ENCODE measurements around the gene CATSPER3. TPM values are rescaled to one million over a fixed set of nuclear protein-coding genes. Genes with fewer than 3 reads are reported as not detected.

Gene CATSPER3
- total RNA-seq, 1 donor from 2014 or later: not detected

DNA sequence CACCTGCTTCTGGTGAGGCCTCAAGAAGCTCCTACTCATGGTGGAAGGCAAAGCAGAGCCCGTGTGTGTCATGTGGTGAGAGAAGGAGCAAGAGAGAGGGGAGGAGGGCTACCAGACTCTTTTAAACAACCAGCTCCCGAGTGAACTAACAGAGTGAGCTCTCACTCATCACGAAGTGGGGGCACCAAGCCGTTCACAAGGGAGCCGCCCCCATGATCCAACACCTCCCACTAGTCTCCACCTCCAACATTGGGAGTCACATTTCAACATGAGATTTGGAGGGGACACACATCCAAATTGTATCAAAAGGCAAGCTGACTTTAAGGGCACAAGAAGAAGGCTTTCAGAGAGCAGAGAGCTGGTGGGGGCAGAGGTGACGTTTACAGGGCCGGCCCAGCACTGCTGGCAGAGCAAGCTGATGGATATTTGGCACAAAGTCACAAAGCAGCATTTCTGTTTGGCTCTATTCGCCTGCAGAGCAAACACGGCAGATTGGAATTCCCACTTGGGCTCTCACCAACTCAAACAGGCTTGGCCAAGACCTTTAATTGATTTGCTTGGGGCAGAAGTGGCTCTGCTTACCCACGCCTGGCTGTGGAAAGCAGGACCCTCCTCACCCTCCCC lies 46.4 kb downstream of the CATSPER3 start:
- H3K4me3 ChIP-seq (ENCODE audit: low read depth, low read length): no peak overlapping the region
- no peak for TF ChIP-seq CTCF (conservative IDR thresholded peaks at IDR 0.05; ENCODE audit: low read depth, low read length)
- DNase-seq (ENCODE audit: low read depth): no peak

DNA sequence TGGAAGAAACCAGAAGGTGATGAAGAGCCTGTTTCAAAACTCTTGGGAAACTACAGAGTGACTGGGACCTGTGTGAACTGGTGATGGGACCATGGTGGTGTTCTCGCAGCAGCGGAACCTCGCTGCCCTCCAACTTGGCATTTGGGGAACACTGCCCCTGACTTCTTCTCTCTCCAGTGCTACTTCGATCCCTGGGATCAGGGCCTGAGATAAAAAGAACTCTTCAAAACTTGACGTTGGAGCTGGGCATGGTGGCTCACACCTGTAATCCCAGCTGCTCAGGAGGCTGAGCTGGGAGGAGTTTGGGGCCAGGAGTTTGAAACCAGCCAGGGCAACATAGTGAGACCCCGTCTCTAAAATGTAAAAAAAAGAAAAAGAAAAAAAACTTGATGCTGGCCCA lies 48.2 kb downstream of the CATSPER3 start:
- no peak for DNase-seq (ENCODE audit: low read depth)
- no peak overlapping the region for H3K4me3 ChIP-seq (ENCODE audit: low read depth, low read length)

DNA sequence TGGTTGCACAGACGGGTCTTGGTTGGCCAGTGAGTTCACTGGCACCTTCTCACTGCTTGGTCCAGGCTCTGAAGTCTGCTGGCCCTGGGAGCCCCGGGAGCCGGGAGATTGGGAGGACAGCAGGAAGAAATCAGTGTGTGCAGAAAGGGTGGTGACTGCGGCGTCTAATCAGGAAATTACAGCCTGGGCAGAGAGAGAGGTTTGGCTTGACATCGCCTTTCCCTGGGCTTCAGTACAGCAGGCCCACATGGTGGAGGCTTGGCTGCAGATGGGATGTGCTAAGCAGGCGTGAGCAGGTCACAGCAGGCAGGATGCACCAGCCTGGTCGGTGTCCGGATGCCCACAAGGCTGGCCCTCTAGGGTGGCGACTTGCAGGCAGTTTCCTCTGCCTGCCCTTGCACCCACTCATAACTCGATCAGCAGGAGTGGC lies 49.2 kb downstream of the CATSPER3 start:
- no peak for TF ChIP-seq CTCF (conservative IDR thresholded peaks at IDR 0.05; ENCODE audit: low read depth, low read length)
- no peak overlapping the region for H3K4me3 ChIP-seq (ENCODE audit: low read depth, low read length)
- DNase-seq (ENCODE audit: low read depth): no peak

More for the DNA sequence above, 48.2 kb downstream of the CATSPER3 start:
- no peak for TF ChIP-seq CTCF (conservative IDR thresholded peaks at IDR 0.05; ENCODE audit: low read depth, low read length)

GRCh38 chr5:135018457-135018856 lies 50.8 kb downstream of the CATSPER3 start:
- no peak overlapping the region for H3K4me3 ChIP-seq (ENCODE audit: low read depth, low read length)
- no peak for DNase-seq (ENCODE audit: low read depth)
- no peak for TF ChIP-seq CTCF (conservative IDR thresholded peaks at IDR 0.05; ENCODE audit: low read depth, low read length)

GRCh38 chr5:135019314-135019713 lies 51.6 kb downstream of the CATSPER3 start:
- no peak overlapping the region for H3K4me3 ChIP-seq (ENCODE audit: low read depth, low read length)
- DNase-seq (ENCODE audit: low read depth): no peak
- no peak for TF ChIP-seq CTCF (conservative IDR thresholded peaks at IDR 0.05; ENCODE audit: low read depth, low read length)

DNA sequence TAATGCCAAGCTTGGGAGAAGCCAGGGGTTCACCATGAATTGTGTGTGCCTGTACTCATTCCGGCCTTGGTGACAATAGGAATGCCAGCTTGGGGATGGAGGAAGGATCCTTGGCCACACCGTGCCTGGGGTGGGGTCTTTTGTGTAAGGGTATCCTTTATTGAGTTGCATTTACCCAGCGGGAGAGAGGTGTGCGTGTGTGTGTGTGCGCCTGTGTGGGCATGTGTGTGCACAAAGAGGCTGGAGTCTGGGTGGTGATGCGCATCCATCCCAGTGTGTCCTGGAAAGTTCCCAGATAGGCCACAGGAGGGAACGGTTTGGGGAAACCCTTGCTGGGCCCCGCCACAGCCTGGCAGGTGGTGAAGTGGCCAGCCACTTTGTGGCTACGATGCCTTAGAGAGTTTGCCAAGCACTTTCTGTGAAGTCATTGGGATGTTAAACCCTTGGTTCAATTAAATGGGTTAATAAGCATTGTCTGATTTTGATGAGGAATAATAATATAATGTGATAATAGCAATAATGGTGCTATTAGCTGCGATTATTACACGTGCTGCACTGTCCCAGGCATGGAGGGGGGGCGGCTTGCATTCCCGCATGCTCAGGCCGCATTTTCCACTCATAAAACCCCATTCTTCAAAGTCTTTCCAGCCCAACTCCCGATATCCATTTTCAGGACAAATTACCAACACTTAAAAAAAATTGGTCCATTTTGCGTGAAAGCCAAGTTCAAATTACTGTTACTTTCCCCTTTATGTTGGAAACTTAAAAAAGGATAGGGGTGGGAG lies 52.6 kb downstream of the CATSPER3 start:
- DNase-seq (ENCODE audit: low read depth): no peak
- TF ChIP-seq CTCF (conservative IDR thresholded peaks at IDR 0.05; ENCODE audit: low read depth, low read length): no peak
- H3K4me3 ChIP-seq (ENCODE audit: low read depth, low read length): no peak overlapping the region
